Measurements from ENCODE around the gene MFAP3. TPM values are rescaled to one million over a fixed set of nuclear protein-coding genes. Genes with fewer than 3 reads are reported as not detected.

The MFAP3 gene
- 23.7 and 28.3 TPM in 2 replicates for total RNA-seq (2016; rRNA removed; fragmentation: Illumina TruSeq; extraction: Trizol)
- total RNA-seq (2016; cell fraction: cytosol; rRNA removed; fragmentation: Illumina TruSeq; extraction: Trizol; ENCODE audit: low read depth): 4.1 and 4.8 TPM in 2 replicates
- 22.8 and 28.6 TPM in 2 replicates for total RNA-seq (2016; cell fraction: insoluble cytoplasmic fraction; rRNA removed; fragmentation: Illumina TruSeq; extraction: Trizol)
- total RNA-seq (2016; cell fraction: membrane; rRNA removed; fragmentation: Illumina TruSeq; extraction: Trizol): 10.2 and 11.6 TPM in 2 replicates
- 40.4 and 41.7 TPM in 2 replicates for total RNA-seq (2016; cell fraction: nucleus; rRNA removed; fragmentation: Illumina TruSeq; extraction: Trizol)
- 12.1 and 15.0 TPM in 2 replicates for polyA plus RNA-seq (2011; rRNA removed)
- polyA plus RNA-seq (2011; cell fraction: cytosol; rRNA removed): 7.6 and 11.8 TPM in 2 replicates
- 7.7 and 11.7 TPM in 2 replicates for polyA plus RNA-seq (2011; cell fraction: nucleus; rRNA removed)
- 13.2 and 17.6 TPM in 2 replicates for polyA plus RNA-seq (2012)
- 0.60 and 0.97 TPM in 2 replicates for polyA plus RNA-seq (2016; cell fraction: cytosol; fragmentation: Illumina TruSeq; extraction: Trizol; ENCODE audit: low read depth)
- 8.7 and 8.8 TPM in 2 replicates for polyA plus RNA-seq (2016; cell fraction: insoluble cytoplasmic fraction; fragmentation: Illumina TruSeq; extraction: Trizol; ENCODE audit: low read depth)
- 1.9 and 2.0 TPM in 2 replicates for polyA plus RNA-seq (2016; cell fraction: membrane; fragmentation: Illumina TruSeq; extraction: Trizol; ENCODE audit: low read depth)
- 14.7 and 15.0 TPM in 2 replicates for polyA plus RNA-seq (2016; cell fraction: nucleus; fragmentation: Illumina TruSeq; extraction: Trizol; ENCODE audit: insufficient read depth, low read depth)
- polyA minus RNA-seq (2011; rRNA and poly(A)+ RNA removed; ENCODE audit: low replicate concordance): 50.5 and 94.9 TPM in 2 replicates
- 28.2 and 37.9 TPM in 2 replicates for polyA minus RNA-seq (2011; cell fraction: cytosol; rRNA and poly(A)+ RNA removed)
- polyA minus RNA-seq (2011; cell fraction: nucleus; rRNA and poly(A)+ RNA removed): 38.4 and 56.7 TPM in 2 replicates
- Bru-seq, nascent RNA: percentile 87 among the genes with signal in this experiment
- percentile 85 among the genes with signal in this experiment for BruChase-seq, experiment 1, labeled RNA remaining after a 6-hour chase
- BruChase-seq, experiment 2, labeled RNA remaining after a 2-hour chase: percentile 84 among the genes with signal in this experiment
- long read RNA-seq, experiment 1, partial matches to known transcripts: 3 of 8 reads
- long read RNA-seq, experiment 1, other reads (novel, unspliced or antisense): 3 of 8 reads
- long read RNA-seq, experiment 2, partial matches to known transcripts: 2 of 36 reads
- long read RNA-seq, experiment 2, other reads (novel, unspliced or antisense): 32 of 36 reads

DNA sequence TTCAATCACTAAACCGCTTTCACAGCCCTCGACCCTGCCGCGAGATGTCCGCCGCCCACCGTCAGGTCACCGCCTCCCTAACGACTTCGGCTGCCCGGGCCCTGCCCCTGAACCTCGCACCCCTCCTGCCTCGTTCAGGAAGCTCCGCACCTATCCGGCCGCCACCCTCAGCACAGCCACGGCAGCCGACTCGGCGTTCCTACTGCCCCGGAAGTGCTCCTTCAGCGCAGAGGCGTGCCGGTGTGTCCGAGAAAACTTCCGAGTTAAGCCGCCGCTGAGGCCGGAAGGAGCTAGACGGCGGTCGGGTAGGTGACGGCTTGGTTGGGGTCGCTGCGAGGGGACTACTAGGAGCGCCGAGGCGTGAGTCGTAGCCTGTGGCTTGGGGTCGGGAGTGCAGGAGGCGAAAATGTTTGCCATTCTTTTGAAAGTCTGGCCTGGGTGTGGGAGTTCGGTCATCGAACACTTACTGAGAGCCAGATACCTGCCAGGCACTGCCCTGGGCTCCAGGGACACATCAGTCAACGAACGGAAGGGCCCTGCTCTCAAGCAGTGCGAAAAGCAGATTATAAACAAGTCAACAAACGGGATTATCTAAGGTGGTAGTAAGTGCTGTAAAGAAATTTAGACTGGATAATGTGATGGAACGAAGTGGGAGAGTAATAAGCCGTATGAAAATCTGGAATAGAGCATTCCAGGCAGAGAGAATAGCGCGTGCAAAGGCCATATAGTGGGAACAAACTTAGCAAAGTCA is at the start of gene MFAP3, which contains the start of gene FAM114A2:
TSS of gene MFAP3 (plus strand) at position 261 of the 751 bp plus-strand sequence. CDS start 10,756 bp downstream, outside the sequence.
TSS of gene FAM114A2 (minus strand) at position 204 of the 751 bp plus-strand sequence. CDS start 3,957 bp downstream, outside the sequence.
- peak within 1 kb of the TSS; percentile 82 for H3K27ac ChIP-seq (ENCODE audit: extremely low read length, insufficient read depth, low read length)
- FAIRE-seq (peak; percentile 42), ATAC-seq (peak; percentile 100), DNase-seq (ENCODE audit: low spot score) (peak; percentile 88)
- H3K4me2 ChIP-seq (ENCODE audit: low read depth, low read length): peak within 1 kb of the TSS; percentile 79
- peaks cover 19% of the 10 kb centered on the region for H3K79me2 ChIP-seq (ENCODE audit: insufficient read depth, low read length)
- H3K9me3 ChIP-seq (ENCODE audit: low read length): no peaks in the 10 kb centered on the region
- H3K4me3 ChIP-seq (replicated peaks in 1 of 3; ENCODE audit: insufficient read depth in 1 of 3, low read depth in 2 of 3, low read length in 3 of 3): peak within 1 kb of the TSS; percentile 80 to 96 (median 85)
- peaks cover 31% of the 10 kb centered on the region for H3K4me1 ChIP-seq (ENCODE audit: insufficient read depth, low read length)
- H3K9ac ChIP-seq (ENCODE audit: insufficient read depth, low read depth, low read length): peak within 1 kb of the TSS; percentile 82
- intact Hi-C loops (cut with micrococcal nuclease; ENCODE audit: unreplicated experiment) (no loop called here), in situ Hi-C loops (cut with HindIII; ENCODE audit: extremely low pct_ligation_motif_present, low pct_unique_long_range_greater_than_20kb) (no loop called here)
- no peaks in the 10 kb centered on the region for H4K20me1 ChIP-seq (ENCODE audit: insufficient read depth, low read length)
- peak within 1 kb of the TSS; percentile 99 for H2AFZ ChIP-seq (ENCODE audit: low read length)
- under 1% methylated on average over 23 of the region's 51 CpGs for WGBS (ENCODE audit: low lambda C conversion rate)
- no peaks in the 10 kb centered on the region; a peak in 1 of 5 replicates for H3K27me3 ChIP-seq (ENCODE audit: control insufficient read depth in 1 of 2, insufficient read depth in 2 of 2, low read length in 2 of 2)
- ChIA-PET POLR2A (interaction anchor here (0.7 to 1.8 kb wide), 13 partner anchors 9 to 820 kb away, joined by 3 to 11 read pairs (median 4); partner anchors contain the start of genes CNOT8 and GALNT10), CTCF (ENCODE audit: low intra/inter-chr PET ratio, low total read pairs) (no interaction called here)
- no peaks in the 10 kb centered on the region for H3K36me3 ChIP-seq (replicated peaks in 1 of 2; ENCODE audit: control insufficient read depth in 1 of 2, insufficient read depth in 2 of 2, low read length in 2 of 2)
- BruUV-seq (replicated peaks): TSS peak; percentile 81
- TF ChIP-seq SALL1 (CRISPR knock-in tag; IDR thresholded peaks at IDR 0.05): peak; percentile 94
- TF ChIP-seq ZNF451 (CRISPR knock-in tag; IDR thresholded peaks at IDR 0.05): peak; percentile 87
- TF ChIP-seq ZBTB3 (CRISPR knock-in tag; IDR thresholded peaks at IDR 0.05; ENCODE audit: borderline replicate concordance, low read depth): no peak
- TF ChIP-seq YEATS2 (CRISPR knock-in tag; IDR thresholded peaks at IDR 0.05; ENCODE audit: borderline replicate concordance): peak; percentile 97
- peak; percentile 92; the same call in 1 of the 2 replicates for TF ChIP-seq ZNF788 (CRISPR knock-in tag; IDR thresholded peaks at IDR 0.05; ENCODE audit: borderline replicate concordance)
- TF ChIP-seq ZNF589 (CRISPR knock-in tag; conservative IDR thresholded peaks at IDR 0.05): no peak; the same call in 1 of the 2 replicates
- TF ChIP-seq, protein P1, sequence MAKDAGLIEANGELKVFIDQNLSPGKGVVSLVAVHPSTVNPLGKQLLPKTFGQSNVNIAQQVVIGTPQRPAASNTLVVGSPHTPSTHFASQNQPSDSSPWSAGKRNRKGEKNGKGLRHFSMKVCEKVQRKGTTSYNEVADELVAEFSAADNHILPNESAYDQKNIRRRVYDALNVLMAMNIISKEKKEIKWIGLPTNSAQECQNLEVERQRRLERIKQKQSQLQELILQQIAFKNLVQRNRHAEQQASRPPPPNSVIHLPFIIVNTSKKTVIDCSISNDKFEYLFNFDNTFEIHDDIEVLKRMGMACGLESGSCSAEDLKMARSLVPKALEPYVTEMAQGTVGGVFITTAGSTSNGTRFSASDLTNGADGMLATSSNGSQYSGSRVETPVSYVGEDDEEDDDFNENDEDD (CRISPR knock-in tag; IDR thresholded peaks at IDR 0.05; ENCODE audit: borderline replicate concordance): peak; percentile 91
- TF ChIP-seq, protein P2, sequence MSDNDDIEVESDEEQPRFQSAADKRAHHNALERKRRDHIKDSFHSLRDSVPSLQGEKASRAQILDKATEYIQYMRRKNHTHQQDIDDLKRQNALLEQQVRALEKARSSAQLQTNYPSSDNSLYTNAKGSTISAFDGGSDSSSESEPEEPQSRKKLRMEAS (IDR thresholded peaks at IDR 0.05): peak; percentile 90
- TF ChIP-seq, protein P3, sequence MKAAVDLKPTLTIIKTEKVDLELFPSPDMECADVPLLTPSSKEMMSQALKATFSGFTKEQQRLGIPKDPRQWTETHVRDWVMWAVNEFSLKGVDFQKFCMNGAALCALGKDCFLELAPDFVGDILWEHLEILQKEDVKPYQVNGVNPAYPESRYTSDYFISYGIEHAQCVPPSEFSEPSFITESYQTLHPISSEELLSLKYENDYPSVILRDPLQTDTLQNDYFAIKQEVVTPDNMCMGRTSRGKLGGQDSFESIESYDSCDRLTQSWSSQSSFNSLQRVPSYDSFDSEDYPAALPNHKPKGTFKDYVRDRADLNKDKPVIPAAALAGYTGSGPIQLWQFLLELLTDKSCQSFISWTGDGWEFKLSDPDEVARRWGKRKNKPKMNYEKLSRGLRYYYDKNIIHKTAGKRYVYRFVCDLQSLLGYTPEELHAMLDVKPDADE (CRISPR knock-in tag; IDR thresholded peaks at IDR 0.05): no peak
- TF ChIP-seq ZNF83 (CRISPR knock-in tag; IDR thresholded peaks at IDR 0.05; ENCODE audit: borderline replicate concordance): no peak
- no peak for TF ChIP-seq ZFP62 (CRISPR knock-in tag; IDR thresholded peaks at IDR 0.05)
- no peak for TF ChIP-seq ZNF703 (CRISPR knock-in tag; IDR thresholded peaks at IDR 0.05; ENCODE audit: borderline replicate concordance)
- TF ChIP-seq ZNF644 (CRISPR knock-in tag; IDR thresholded peaks at IDR 0.05; ENCODE audit: low read depth): 0 out of 2 replicates have a peak, but pooled peaks have one; percentile 48
- TF ChIP-seq SNAPC2 (CRISPR knock-in tag; IDR thresholded peaks at IDR 0.05): no peak; the same call in 1 of the 2 replicates
- TF ChIP-seq FOXO1 (CRISPR knock-in tag; IDR thresholded peaks at IDR 0.05): peak; percentile 68; the same call in 1 of the 2 replicates
- TF ChIP-seq PITX1 (CRISPR knock-in tag; IDR thresholded peaks at IDR 0.05): peak; percentile 63; the same call in 1 of the 2 replicates
